ENCODE measurements around the gene PLCL1.
"Not testable (repeated sequence)": the region's sequence is repeated elsewhere in the genome, so short reads cannot be mapped to it uniquely, and the experiment has no call there.

Gene PLCL1

GRCh38 chr2:198006733-198007132, 202.3 kb downstream of the PLCL1 start:
- no peak overlapping the region for H3K4me3 ChIP-seq (ENCODE audit: low read depth, low read length)
- TF ChIP-seq CTCF (IDR thresholded peaks at IDR 0.05; ENCODE audit: control insufficient read depth, extremely low read depth, insufficient read depth): no peak
- no peak for DNase-seq (ENCODE audit: low read depth)

DNA sequence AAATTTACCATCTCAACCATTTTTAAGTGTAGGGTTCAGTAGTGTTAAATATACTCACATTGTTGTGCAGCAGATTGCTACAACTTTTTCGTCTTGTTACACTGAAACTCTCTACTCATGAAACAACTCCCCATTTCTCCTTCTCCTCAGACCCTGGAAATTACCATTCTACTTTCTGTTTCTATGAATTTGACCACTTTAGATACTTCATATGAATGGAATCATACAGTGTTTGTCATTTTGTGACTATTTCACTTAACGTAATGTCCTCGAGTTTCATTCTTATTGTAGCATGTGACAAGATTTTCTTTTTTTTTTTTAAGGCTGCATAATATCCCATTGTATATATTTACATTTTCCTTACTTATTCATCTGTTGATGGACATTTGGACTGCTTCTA, 203.8 kb downstream of the PLCL1 start:
- TF ChIP-seq CTCF (IDR thresholded peaks at IDR 0.05; ENCODE audit: control insufficient read depth, extremely low read depth, insufficient read depth): no peak
- no peak overlapping the region for H3K4me3 ChIP-seq (ENCODE audit: low read depth, low read length)
- no peak for DNase-seq (ENCODE audit: low read depth)

DNA sequence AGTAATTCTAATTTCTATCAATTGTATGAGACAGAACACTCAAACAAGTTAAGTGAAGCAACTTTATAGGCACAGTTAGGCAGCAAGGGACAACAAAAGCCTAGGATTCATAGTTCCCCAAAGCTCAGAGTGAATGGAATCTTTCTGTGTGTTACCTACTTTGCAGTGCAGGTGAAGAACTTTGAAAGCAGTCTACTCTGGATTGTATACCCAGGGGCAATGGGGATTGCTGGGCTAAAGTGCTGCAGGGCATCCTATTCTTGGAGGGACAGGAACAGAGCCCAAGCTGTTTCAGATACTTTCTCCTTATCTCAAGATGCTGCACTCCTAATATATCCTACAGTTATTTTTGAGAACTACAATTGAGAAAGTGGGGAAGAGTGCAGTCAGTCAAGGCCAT, 207.6 kb downstream of the PLCL1 start:
- DNase-seq (ENCODE audit: low read depth): no peak
- TF ChIP-seq CTCF (IDR thresholded peaks at IDR 0.05; ENCODE audit: control insufficient read depth, extremely low read depth, insufficient read depth): no peak
- no peak overlapping the region for H3K4me3 ChIP-seq (ENCODE audit: low read depth, low read length)

- DNase-seq (ENCODE audit: low read depth): no peak
- TF ChIP-seq CTCF (IDR thresholded peaks at IDR 0.05; ENCODE audit: control insufficient read depth, extremely low read depth, insufficient read depth): no peak
- no peak overlapping the region for H3K4me3 ChIP-seq (ENCODE audit: low read depth, low read length)
Measured at GRCh38 chr2:198016243-198016642, 211.8 kb downstream of the PLCL1 start.

DNA sequence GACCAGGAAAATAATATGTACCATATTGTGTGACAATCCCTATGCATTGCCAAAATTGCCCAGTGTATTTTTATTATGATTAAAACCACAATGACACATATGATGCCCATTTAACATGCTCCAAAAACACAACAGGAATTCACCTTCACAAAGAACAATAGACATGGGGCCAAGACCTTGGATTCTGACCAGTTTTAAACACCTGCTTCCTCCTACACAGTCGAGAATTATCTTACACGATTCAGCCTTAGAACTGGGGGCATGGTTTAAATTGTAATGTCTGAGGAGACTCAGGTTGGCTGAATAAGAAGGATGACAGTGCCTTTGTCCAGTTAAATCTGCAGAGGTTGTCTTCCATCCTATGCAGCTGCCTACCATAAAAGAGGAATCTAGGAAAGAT, 212.7 kb downstream of the PLCL1 start:
- H3K4me3 ChIP-seq (ENCODE audit: low read depth, low read length): no peak overlapping the region
- no peak for DNase-seq (ENCODE audit: low read depth)
- TF ChIP-seq CTCF (IDR thresholded peaks at IDR 0.05; ENCODE audit: control insufficient read depth, extremely low read depth, insufficient read depth): no peak

- DNase-seq (ENCODE audit: low read depth): no peak
- TF ChIP-seq CTCF (IDR thresholded peaks at IDR 0.05; ENCODE audit: control insufficient read depth, extremely low read depth, insufficient read depth): no peak
- no peak overlapping the region for H3K4me3 ChIP-seq (ENCODE audit: low read depth, low read length)
Measured at GRCh38 chr2:198028955-198029354, 224.6 kb downstream of the PLCL1 start.

- H3K4me3 ChIP-seq (ENCODE audit: low read depth, low read length): not testable (repeated sequence)
Measured at GRCh38 chr2:198029576-198029975, 225.2 kb downstream of the PLCL1 start.

GRCh38 chr2:198033626-198034025, 229.2 kb downstream of the PLCL1 start:
- no peak for DNase-seq (ENCODE audit: low read depth)
- H3K4me3 ChIP-seq (ENCODE audit: low read depth, low read length): no peak overlapping the region
- TF ChIP-seq CTCF (IDR thresholded peaks at IDR 0.05; ENCODE audit: control insufficient read depth, extremely low read depth, insufficient read depth): no peak

More at GRCh38 chr2:198029576-198029975, 225.2 kb downstream of the PLCL1 start:
- DNase-seq (ENCODE audit: low read depth): not testable (repeated sequence)
